HG03064 (cell line): ENCODE measurements around the gene EHD4.

ENCODE experiments used
- ATAC-seq: cut with Tn5 transposase; IDR thresholded peaks from one replicate; pipeline ENCODE4 v1.9.1; 2021; ENCODE audit warnings: low read depth; ENCODE audit not compliant: unreplicated experiment

The EHD4 gene

DNA sequence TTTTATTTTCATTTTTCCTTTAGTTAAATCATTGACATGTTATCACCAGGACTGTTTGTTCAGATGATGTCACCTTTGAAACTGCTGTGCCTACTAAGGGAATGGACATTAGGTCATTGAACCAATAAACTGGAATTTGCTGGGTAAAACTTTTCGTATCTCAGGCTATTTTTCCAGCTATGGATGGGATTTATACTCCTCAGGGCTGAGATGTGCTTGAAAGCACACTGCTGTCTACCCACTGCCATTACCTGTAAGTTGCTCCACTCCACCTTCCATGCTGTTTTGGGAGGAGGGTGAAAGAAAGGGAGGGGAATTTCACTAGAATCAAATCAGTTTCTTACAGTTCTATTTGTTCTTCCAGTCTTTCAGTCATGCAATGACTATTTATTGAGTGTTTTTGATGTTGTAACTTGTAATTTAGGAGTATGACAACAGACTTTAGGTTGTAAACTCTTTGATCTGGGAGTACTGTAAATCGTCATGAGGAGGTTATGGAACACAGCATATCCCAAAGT lies 11.3 kb downstream of the EHD4 start:
- no peak for ATAC-seq

DNA sequence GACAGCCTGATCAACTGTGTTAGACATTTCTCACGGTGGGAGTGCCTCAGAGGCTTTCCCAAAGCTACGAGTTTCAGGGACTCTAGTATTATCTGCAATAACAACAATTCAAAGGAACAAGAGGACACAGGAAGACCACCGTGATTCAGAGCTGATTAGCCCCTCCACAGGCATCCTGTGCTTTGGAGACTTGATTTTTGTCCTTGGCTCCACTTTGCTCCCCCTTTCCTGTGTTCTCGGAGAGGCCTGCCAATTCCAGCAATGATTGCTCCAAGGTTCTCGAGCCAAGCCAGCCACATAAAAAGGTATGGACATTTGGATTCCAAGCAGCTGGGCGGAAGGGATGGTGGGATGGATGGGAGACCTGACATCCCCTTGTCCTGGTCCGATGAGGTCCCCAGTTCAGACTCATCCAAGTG lies 14.3 kb downstream of the EHD4 start:
- no peak for ATAC-seq

DNA sequence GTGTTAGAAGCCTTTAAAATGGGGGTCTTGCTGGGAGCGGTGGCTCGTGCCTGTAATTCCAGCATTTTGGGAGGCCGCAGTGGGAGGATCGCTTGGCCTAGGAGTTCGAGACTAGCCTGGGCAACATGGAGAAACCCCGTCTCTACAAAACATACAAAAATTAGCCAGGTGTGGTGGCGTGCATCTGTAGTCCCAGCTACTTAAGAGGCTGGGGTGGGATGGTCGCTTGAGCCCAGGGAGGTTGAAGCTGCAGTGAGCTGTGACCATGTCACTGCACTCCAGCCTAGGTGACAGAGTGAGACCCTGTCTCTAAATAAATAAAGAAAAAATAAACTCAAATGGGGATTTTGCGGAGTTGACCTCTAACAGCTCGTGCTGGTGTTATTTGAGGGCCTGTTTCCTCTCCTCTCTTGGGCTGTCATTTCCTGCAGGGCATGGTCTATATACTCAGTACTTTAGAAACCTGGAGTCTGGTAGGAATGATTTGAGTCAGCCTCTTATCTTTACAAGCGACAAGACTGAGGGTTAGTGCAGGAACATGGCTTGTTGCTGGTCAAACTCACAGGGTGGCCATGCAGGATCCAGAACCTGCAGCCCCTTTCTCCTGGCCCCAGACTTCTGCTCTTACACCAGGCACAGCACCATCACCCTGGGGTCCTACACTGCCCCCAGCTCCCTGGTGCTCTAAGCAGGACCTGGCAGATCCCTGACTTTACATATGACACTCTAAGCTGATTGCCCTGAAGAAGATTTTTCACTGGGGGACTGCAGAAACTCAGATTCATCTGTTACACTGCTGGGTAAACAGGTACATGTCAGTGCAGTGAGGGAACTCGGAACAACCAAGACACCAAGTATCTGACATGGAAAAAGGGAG lies 15.1 kb downstream of the EHD4 start:
- peak; percentile 81 for ATAC-seq

GRCh38 chr15:41955807-41956525 lies 16.4 kb downstream of the EHD4 start:
- ATAC-seq = no peak

DNA sequence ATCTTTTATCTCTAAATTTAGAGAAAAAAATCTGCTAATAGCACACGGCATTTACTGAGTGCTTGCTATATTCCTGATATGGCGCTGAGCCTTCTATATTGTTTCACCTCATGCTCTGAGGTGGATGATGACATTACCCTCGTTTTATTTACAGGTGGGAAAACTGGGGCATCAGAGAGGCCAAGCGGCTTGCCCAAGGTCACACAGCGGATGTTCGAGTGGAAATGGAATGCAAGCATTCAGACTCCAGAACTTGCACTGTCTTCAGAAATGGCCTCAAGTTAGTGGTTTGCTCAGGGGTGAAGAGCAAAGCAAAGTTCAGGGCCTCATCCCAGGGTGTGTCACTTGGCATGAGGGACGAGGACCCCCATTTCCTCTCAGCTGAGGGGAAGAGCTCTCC lies 17.3 kb downstream of the EHD4 start:
- no peak for ATAC-seq

DNA sequence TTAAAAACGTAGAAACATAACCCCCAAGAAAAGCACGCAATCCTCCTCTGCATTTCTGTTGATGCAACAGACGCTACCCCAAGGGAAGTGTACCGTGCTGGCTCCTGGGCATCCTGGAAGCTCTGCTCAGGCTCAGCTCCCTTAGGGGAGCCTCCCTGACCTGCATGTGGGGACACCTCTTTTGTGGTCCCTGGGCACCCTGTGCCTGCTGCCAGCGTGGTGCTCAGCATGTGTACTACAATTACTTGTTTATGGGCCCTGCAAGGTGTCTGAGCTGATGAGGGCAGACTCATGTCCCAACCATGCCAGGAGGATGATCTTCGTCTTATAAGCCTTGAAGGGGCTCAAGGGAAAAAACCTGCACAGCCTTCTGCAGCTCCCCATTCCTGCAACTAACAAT lies 18.3 kb downstream of the EHD4 start:
- ATAC-seq = no peak

DNA sequence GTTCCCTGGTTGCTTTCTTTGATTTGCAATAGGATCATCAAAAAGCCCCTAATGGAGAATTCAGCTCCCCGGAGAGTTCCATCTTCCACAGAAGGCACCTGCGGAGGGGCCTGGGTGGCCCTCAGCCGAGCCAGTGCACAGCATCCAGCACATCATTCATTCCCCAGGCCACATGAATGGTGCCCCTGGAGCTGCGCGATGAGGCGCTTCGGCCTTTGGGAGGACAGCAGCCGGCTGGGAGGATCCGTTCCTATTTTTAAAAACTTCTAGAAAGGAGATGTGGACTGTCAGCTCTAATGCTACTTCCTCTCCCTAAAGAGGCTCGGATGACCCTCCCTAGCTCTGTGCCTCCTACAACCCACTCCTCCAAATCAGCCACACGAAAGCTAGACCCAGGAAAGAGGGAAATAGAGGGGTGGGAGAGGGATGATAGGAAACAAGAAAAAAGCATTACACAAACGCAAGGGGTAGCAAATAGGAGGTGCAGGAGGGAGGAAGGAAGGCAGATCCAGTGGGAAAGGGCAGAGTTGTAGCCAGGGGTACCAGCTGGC lies 20.3 kb downstream of the EHD4 start:
- ATAC-seq = no peak

DNA sequence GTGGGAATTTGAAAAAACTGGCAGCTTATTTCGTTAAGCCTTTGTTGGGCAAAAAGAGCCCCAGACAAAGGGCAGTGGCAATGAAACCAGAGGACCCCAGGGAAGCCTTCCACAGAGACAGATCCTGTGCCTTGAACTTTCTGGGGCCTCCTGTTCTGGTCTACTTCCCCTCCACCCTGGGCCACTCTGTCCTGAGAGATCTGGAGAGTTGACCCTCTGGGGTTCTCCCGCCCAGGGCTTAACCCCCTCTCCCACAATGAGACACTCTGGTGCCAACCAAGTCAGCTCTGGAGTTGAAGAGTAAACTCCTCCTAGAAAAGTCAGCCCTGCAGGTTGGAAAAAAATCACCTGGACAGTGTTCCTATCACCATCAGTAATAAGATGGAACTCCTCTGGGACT lies 20.8 kb downstream of the EHD4 start:
- no peak for ATAC-seq

GRCh38 chr15:41950489-41950888 lies 21.9 kb downstream of the EHD4 start:
- no peak for ATAC-seq

DNA sequence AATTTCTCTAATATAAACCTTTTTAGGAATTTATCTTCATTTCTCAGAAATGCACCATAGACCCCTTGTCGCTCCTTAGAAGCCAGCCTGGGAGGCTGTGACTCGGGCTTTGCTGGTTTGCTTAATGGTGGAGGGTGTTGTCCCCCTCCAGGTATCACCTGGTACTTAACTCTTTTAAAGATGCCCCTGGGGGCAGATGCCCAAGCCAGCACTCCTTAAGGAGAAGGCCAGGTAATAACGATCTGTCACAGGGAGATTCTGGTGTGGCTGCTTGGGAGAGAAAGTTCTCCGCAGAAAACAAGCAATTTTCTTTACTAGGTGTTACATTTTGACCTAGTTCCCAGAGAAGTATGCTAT lies 22.3 kb downstream of the EHD4 start:
- no peak for ATAC-seq

- no peak for ATAC-seq
Measured at GRCh38 chr15:41949401-41950126, 22.8 kb downstream of the EHD4 start.

- ATAC-seq = no peak
Measured at GRCh38 chr15:41948490-41948889, 23.9 kb downstream of the EHD4 start.

DNA sequence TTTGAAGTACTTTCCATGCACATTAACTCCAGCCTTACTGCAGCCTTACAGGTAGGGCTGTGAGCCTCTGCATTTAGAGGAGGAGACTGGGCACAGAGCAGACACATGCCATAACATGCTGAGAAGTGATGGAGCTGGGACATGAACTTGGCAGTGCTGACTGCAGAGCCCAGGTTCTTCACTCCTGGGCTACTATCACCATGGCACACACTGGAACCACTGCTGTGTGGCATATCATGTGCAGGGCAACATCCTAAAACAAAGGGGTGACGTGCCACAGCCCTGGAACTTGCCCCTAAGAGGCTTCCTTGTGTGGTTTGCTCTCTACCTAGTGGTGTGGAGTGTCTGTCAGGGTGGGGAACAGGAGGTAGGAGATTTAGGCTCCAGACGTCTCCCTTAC lies 25.4 kb downstream of the EHD4 start:
- ATAC-seq = no peak

GRCh38 chr15:41945731-41946130 lies 26.6 kb downstream of the EHD4 start:
- ATAC-seq = no peak

DNA sequence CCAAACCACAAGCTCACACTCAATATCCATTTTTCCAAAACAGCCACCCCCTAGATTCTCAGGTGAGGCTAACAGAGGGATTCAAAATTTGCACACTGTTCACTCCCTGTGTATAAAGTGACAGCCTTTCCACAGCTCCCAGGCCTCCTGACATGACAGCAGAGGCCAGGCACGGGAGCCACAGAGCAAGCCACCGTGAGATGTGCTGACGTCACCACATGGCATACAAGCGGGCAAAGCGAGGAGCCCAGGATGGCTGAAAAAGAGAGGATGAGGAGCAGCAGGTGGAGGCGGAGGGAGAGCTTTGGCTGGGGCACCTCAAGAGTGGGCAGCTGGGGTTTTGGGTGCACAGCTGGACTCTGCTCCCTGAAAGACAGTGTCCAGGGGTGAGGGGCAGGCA lies 27.1 kb downstream of the EHD4 start:
- no peak for ATAC-seq

- no peak for ATAC-seq
Measured at GRCh38 chr15:41944313-41944940, 27.9 kb downstream of the EHD4 start.

DNA sequence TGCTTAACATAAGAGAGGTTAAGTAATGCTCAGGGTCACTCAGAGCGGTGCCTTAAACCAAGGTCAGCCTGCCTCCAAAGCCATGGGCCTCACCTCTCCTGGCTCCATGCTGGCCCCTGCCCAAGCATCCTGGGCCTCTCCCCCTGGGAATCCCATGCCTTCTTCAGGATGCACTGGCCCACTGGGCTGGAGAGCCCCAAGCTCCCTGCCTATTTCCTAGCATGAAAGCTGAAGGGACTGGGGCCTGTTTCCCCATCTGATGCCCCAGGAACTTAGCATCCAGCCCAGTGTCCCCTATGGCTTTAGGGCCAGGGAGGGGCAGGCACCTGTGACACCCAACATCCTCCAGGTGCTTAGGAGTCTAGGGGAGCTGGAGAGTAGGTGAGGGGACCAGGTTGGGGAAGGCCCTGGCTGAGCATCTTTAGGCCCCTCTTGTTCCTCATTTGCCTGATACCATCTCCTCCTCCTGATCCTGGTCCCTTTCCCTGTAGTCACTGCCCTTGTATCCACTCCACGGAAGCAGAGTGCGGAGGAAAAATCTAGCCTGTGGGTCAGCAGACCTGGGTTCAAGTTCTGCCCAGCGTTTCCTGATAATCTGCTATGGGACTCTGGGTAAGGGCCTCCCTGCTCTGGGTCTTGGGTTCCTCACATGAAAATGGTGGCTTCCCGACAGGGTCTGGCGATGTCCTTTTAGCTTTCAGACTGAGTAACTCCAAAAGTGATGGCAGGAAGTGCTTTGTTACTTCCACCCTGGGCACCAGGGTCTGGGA lies 28.6 kb downstream of the EHD4 start:
- ATAC-seq = no peak

- ATAC-seq = no peak
Measured at GRCh38 chr15:41942886-41943285, 29.5 kb downstream of the EHD4 start.

DNA sequence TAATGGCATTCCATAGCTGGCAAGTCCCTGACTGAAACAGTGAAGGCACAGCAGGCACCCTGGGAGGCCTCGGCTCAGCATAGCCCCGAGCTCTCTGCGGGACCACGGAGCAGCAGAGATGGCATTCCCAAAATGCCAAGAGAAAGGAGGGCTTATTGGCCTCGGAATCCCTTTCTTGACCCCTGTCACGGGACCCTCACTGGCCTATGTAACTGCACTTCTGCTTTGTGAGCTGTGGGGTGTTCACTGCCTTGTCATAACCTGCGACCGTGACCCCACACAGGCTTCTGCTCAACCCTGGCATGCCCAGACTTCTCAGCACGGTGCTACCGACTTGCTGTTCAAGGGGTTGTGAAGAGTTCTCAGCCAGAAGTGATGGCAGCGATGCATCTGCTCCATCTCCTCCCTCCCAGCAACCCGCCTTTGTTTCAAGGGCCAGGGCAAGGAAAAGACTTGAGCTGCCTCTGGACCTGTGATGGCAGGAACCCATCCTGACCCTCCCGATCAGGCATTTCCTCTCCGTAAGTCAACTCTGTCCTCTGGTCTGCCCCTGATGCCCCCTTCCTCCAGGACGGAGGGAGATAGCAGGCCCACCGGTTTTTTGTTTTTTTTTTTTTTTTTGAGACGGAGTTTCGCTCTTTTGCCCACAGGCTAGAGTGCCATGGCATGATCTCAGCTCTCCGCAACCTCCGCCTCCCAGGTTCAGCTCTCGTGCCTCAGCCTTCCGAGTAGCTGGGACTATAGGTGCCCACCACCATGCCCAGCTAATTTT lies 30.5 kb downstream of the EHD4 start:
- no peak for ATAC-seq
